Effector memory CD8-positive, alpha-beta T cell (primary cell): Measurements from ENCODE around the gene TNFRSF12A.
A peak's percentile ranks its signal among the peaks of the same experiment; 100 is the strongest.

Source experiments
- ATAC-seq: fragments of 150-1000 bp; cut with Tn5 transposase; replicated peaks from 2 replicates; pipeline ENCODE4 v1.10.0; 2021; ENCODE audit warnings: mild to moderate bottlenecking, moderate library complexity
- DNase-seq, 3 experiments: peaks; one replicate each; pipeline ENCODE4 v3.0.0; 2021
- H3K27ac Mint-ChIP-seq, 2 donors: one replicate each; pipeline ENCODE4 v1.8.0; 2022; ENCODE audit warnings: mild to moderate bottlenecking in 2 of 2, mixed read lengths in 2 of 2, moderate library complexity in 2 of 2
- H3K27me3 Mint-ChIP-seq, 2 donors: one replicate each; pipeline ENCODE4 v1.8.0; 2022; ENCODE audit warnings: mixed read lengths in 2 of 2
- H3K36me3 Mint-ChIP-seq: one replicate; pipeline ENCODE4 v1.8.0; 2022; ENCODE audit warnings: mild to moderate bottlenecking, moderate library complexity, mixed read lengths; ENCODE audit not compliant: insufficient read depth
- H3K4me1 Mint-ChIP-seq, 2 donors: one replicate each; pipeline ENCODE4 v1.8.0; 2022; ENCODE audit warnings: low read depth in 2 of 2, mixed read lengths in 2 of 2
- H3K4me3 Mint-ChIP-seq, 2 donors: one replicate each; pipeline ENCODE4 v1.8.0; 2022; ENCODE audit warnings: mild to moderate bottlenecking in 2 of 2, mixed read lengths in 2 of 2, moderate library complexity in 2 of 2
- H3K9me3 Mint-ChIP-seq, 2 donors: one replicate each; pipeline ENCODE4 v1.8.0; 2022; ENCODE audit warnings: mixed read lengths in 2 of 2

TNFRSF12A gene

DNA sequence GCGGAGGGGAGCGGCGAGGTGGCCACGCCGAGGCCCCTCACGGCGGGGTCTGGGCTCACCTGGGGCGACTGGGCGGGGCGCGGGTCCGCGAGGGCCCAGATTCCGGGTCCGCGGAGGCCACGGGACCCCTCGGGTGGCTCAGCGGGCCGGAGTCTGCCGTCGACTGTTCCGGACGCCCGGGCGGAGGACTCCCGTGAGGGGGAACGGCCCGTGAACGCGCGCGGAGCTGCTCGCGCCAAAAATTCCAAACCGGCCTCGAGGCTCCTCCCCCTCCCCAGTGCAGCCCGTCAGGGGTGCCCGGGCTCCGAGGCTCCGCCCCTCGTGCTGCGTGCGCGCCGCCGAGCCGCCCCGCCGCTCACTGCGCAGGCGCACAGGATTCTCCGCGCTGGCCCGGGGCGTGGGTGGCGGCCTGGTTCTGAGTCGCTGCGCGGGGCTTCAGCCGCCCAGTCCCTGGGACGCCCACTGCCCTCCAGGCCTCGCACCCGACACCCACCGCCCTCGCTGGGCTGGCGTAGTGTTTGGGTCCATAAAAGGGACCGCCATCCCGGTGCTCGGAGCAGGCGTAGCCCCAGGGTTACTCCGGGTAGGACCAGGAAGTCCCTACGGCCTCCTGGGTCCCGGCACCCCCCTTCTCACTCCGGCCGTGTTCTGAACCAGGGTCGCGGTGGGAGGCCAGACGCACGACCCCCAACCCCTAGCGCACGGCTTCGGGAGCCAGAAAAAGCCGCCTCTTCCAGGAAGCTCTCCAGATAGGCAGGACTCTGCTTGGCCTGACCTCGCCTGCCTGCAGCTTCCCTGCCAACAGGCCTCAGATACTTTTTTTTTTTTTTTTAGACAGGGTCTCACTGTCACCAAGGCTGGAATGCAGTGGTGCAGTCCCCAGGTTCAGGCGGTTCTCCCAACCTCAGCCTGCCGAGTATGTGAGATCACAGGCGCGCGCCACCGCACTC is 39.7 kb upstream of the TNFRSF12A start, which contains the start of gene PKMYT1:
PKMYT1 (minus strand) TSS at position 220 of the 950 bp plus-strand sequence. CDS start 789 bp downstream, outside the sequence.
- Mint-ChIP-seq H3K27me3 (no peaks in the 10 kb centered on the region), H3K4me1 (peaks cover 11 to 15% of the 10 kb centered on the region in 2 donors), H3K27ac (peak within 1 kb of the TSS; percentile 84 to 88), H3K9me3 (no peaks in the 10 kb centered on the region), H3K36me3 (peaks cover 4% of the 10 kb centered on the region), H3K4me3 (peak within 1 kb of the TSS; percentile 74 to 78)
- peak; percentile 93 for ATAC-seq
- peak; percentile 93 to 97 (median 94) for DNase-seq

DNA sequence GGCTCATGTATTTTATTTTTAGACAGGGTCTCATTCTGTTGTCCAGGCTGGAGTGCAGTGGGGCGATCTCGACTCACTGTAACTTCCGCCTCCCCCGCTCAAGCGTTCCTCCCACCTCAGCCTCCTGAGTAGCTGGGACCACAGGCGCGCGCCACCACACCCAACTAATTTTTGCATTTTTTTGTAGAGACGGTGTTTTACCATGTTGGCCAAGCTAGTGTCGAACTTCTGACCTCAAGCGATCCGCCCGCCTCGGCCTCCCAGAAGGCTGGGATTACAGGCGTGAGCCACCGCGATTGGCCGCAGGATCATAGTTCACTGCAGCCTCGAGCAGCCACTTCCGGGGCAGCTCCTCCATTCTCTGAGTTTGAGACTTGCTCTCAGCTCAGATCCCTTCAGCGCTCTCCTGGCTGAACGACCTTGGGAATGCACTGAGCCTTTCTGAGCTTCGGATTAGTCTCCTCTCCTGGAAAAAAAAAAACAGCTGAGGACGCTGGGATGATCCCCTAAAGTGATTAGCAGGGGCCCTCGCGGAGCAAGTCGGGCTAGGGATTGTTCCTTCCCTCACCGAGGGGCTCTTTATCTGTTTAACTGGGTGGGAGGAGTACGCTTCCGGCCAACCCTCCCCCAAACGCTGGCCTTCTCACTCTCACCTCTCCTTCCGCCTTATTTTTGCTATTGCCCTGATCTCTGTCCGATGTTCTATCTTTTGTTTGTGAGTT is 38.8 kb upstream of the TNFRSF12A start:
- peaks cover 11 to 15% of the 10 kb centered on the region in 2 donors for H3K4me1 Mint-ChIP-seq
- H3K9me3 Mint-ChIP-seq, result no peaks in the 10 kb centered on the region
- no peak for ATAC-seq
- peaks cover 4% of the 10 kb centered on the region for H3K36me3 Mint-ChIP-seq
- peaks cover under 1 to 2% of the 10 kb centered on the region in 2 donors for H3K27me3 Mint-ChIP-seq
- H3K27ac Mint-ChIP-seq, result peak overlapping the region; percentile 84 to 88
- no peak for DNase-seq
- peak overlapping the region; percentile 74 to 78 for H3K4me3 Mint-ChIP-seq

GRCh38 chr16:2981899-2982250 is 38.3 kb upstream of the TNFRSF12A start:
- DNase-seq (no peak), ATAC-seq (no peak)
- Mint-ChIP-seq H3K27ac (peak overlapping the region; percentile 84 to 88), H3K27me3 (peaks cover 5 to 7% of the 10 kb centered on the region in 2 donors), H3K4me3 (peak overlapping the region; percentile 74 to 78), H3K4me1 (peaks cover 11 to 15% of the 10 kb centered on the region in 2 donors), H3K9me3 (no peaks in the 10 kb centered on the region), H3K36me3 (peaks cover 4% of the 10 kb centered on the region)

GRCh38 chr16:2982402-2982801 is 37.8 kb upstream of the TNFRSF12A start:
- Mint-ChIP-seq H3K4me1 (peaks cover 11 to 15% of the 10 kb centered on the region in 2 donors), H3K27ac (no peak overlapping the region)
- no peak for DNase-seq

DNA sequence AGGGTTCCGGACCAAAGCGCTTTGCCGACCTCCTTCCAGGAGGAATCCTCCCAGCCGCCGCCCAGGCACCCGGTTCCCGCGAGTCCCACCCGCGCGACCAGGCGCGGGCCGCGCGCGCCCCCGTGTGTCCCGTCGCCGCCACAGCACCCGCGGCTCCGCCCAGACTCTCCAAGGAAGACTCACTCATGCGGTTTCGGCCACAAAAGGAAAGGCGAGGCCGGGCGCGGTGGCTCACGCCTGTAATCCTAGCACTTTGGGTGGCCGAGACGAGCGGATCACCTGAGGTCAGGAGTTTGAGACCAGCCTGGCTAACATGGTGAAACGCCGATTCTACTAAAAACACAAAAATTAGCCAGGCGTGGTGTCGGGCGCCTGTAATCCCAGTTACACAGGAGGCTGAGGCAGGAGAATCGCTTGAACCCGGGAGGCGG is 36.4 kb upstream of the TNFRSF12A start:
- peaks cover 4% of the 10 kb centered on the region for H3K36me3 Mint-ChIP-seq
- ATAC-seq (peak; percentile 47), DNase-seq (peak; percentile 36 to 43 (median 41))
- H3K4me3 Mint-ChIP-seq, result peak overlapping the region; percentile 31 to 55
- peaks cover 11 to 15% of the 10 kb centered on the region in 2 donors for H3K4me1 Mint-ChIP-seq
- peaks cover 5 to 15% of the 10 kb centered on the region in 2 donors for H3K27me3 Mint-ChIP-seq
- H3K9me3 Mint-ChIP-seq, result no peaks in the 10 kb centered on the region
- H3K27ac Mint-ChIP-seq, result no peak overlapping the region

More at GRCh38 chr16:2982402-2982801, 37.8 kb upstream of the TNFRSF12A start:
- H3K9me3 Mint-ChIP-seq, result no peaks in the 10 kb centered on the region
- ATAC-seq, result no peak
- H3K36me3 Mint-ChIP-seq, result peaks cover 4% of the 10 kb centered on the region
- peaks cover 5 to 9% of the 10 kb centered on the region in 2 donors for H3K27me3 Mint-ChIP-seq
- H3K4me3 Mint-ChIP-seq, result peak overlapping the region; percentile 19 to 78

DNA sequence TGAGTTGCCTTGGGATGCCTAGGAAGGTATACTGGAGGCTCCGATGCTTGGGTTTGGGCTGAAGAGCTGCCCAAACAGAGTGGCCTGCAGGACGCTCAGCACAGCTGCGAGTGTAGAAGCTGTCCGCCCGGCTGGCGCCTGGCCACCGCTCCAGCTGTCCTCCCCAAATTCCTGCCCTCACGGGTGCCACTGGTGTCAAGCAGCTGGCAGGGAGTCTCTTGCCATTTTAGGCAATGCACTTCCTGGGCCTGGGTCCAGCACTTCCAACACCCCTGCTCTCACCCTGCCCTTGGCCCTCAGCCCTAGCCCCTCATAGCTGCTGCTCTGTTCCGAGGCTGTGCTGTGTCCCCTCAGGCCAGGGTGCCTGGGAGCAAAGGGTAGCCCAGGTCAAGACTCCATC is 34.7 kb upstream of the TNFRSF12A start:
- Mint-ChIP-seq H3K4me1 (peaks cover 11% of the 10 kb centered on the region in 2 donors), H3K4me3 (no peak overlapping the region), H3K27me3 (peaks cover 5 to 33% of the 10 kb centered on the region in 2 donors), H3K36me3 (peaks cover 4% of the 10 kb centered on the region), H3K9me3 (no peaks in the 10 kb centered on the region), H3K27ac (no peak overlapping the region)
- no peak for DNase-seq
- no peak for ATAC-seq

- ATAC-seq (no peak), DNase-seq (no peak)
- no peaks in the 10 kb centered on the region for H3K9me3 Mint-ChIP-seq
- H3K4me1 Mint-ChIP-seq, result peaks cover 10 to 11% of the 10 kb centered on the region in 2 donors
- peaks cover 5 to 37% of the 10 kb centered on the region in 2 donors for H3K27me3 Mint-ChIP-seq
- H3K36me3 Mint-ChIP-seq, result peaks cover 4% of the 10 kb centered on the region
- no peak overlapping the region for H3K4me3 Mint-ChIP-seq
- no peak overlapping the region for H3K27ac Mint-ChIP-seq
These were observed 34.2 kb upstream of the TNFRSF12A start for GRCh38 chr16:2985893-2986355.

GRCh38 chr16:2986623-2987188 is 33.5 kb upstream of the TNFRSF12A start:
- Mint-ChIP-seq H3K27ac (peak overlapping the region in 1 of 2 donors; percentile 38), H3K9me3 (no peaks in the 10 kb centered on the region), H3K4me1 (peaks cover 5 to 6% of the 10 kb centered on the region in 2 donors), H3K27me3 (peaks cover 5 to 37% of the 10 kb centered on the region in 2 donors), H3K4me3 (no peak overlapping the region), H3K36me3 (no peaks in the 10 kb centered on the region)
- DNase-seq (no peak), ATAC-seq (no peak)

- H3K27ac Mint-ChIP-seq, result no peak overlapping the region
- no peak overlapping the region for H3K4me3 Mint-ChIP-seq
- no peak for ATAC-seq
- H3K4me1 Mint-ChIP-seq, result peaks cover 4% of the 10 kb centered on the region in 2 donors
- no peak for DNase-seq
- peaks cover 5 to 37% of the 10 kb centered on the region in 2 donors for H3K27me3 Mint-ChIP-seq
- H3K36me3 Mint-ChIP-seq, result no peaks in the 10 kb centered on the region
- no peaks in the 10 kb centered on the region for H3K9me3 Mint-ChIP-seq
These were observed 32.9 kb upstream of the TNFRSF12A start for GRCh38 chr16:2987286-2987685.

DNA sequence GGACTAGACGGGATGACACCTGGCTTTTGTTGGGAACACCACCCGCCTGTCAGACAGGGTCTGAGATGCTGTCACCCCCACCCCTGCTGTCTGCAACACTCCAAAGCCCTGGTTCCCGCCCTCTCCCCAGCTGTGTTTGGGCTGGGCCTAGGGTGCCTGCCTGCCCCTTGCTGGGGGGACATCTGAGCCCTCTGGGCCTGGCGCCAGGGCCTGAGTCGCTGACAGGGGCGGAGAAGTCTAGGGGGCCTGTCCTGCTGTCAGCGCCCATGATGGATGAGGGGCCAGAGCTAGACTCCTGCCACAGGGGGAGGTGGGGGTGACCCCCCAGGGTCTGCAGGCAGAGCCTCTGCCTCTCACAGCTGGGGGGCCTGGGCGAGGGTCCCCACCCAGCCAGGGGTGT is 32.3 kb upstream of the TNFRSF12A start:
- peaks cover 4% of the 10 kb centered on the region in 2 donors for H3K4me1 Mint-ChIP-seq
- no peak overlapping the region for H3K4me3 Mint-ChIP-seq
- no peaks in the 10 kb centered on the region for H3K9me3 Mint-ChIP-seq
- H3K27me3 Mint-ChIP-seq, result peaks cover 5 to 37% of the 10 kb centered on the region in 2 donors
- ATAC-seq (no peak), DNase-seq (no peak)
- H3K27ac Mint-ChIP-seq, result no peak overlapping the region
- H3K36me3 Mint-ChIP-seq, result no peaks in the 10 kb centered on the region

GRCh38 chr16:2988590-2989099 is 31.5 kb upstream of the TNFRSF12A start:
- no peaks in the 10 kb centered on the region for H3K9me3 Mint-ChIP-seq
- H3K27ac Mint-ChIP-seq, result no peak overlapping the region
- no peaks in the 10 kb centered on the region for H3K36me3 Mint-ChIP-seq
- peaks cover 3 to 4% of the 10 kb centered on the region in 2 donors for H3K4me1 Mint-ChIP-seq
- no peak for ATAC-seq
- H3K27me3 Mint-ChIP-seq, result peaks cover 5 to 37% of the 10 kb centered on the region in 2 donors
- no peak overlapping the region for H3K4me3 Mint-ChIP-seq
- no peak for DNase-seq

DNA sequence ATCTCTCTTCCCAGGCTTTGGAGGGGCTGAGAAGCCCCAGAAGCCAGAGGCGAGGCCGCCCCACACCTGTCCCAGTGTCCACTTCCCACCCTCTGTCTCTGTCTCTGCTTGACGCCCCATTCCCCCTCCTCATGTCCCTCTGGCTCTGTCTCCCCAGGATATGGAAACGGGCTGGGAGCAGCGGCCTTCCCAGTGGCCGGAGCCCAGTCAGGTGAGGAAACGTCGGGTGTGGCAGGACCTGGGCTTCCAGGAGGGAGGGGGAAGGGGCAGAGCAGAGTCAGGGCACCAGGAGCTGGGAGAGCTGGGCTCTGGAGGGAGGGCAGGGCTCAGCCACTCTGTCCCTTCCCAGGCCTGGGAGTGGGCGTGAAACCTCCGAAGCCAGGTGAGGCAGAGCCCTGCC is 29.3 kb upstream of the TNFRSF12A start:
- Mint-ChIP-seq H3K4me3 (no peak overlapping the region), H3K27ac (no peak overlapping the region), H3K36me3 (no peaks in the 10 kb centered on the region), H3K4me1 (no peaks in the 10 kb centered on the region), H3K27me3 (peaks cover 5 to 37% of the 10 kb centered on the region in 2 donors), H3K9me3 (no peaks in the 10 kb centered on the region)
- no peak for DNase-seq
- ATAC-seq, result no peak
